ENCODE data around the gene STAU1.

DNA sequence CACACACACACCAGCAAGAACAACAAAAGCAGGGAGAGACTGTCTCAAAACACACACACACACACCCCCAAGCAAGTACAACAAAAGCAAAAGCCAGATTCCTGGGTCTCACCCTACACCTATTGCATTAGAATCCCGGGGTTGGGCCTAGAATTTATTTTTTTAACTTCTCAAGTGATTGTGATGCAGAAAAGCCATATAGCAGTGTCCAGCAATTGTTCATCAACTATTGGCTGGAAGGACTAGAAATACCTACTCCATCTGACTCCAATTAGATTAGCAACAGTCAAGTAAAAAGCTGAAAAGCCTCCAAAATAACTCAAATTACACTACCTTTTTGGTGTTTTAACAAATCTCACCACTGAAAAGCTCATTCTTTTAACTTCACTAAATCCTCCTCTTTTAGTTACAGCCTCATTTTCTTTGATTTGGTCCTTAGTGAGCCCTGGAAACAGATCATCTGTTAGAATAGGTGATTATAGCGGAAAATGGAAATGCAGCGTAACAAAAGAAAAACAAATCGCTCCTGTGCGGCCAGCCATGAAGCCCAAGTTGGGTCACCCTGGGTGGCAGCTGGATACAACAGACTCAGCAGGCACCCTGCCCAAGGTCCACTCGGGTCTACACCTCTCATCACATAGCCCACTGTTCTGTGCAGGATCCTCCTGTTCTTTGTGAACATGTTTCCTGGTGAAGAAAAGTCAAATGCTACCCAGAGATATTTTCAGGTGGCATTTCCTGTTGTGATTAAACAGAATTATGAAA is 38.7 kb downstream of the STAU1 start:
- TF ChIP-seq, protein P1, sequence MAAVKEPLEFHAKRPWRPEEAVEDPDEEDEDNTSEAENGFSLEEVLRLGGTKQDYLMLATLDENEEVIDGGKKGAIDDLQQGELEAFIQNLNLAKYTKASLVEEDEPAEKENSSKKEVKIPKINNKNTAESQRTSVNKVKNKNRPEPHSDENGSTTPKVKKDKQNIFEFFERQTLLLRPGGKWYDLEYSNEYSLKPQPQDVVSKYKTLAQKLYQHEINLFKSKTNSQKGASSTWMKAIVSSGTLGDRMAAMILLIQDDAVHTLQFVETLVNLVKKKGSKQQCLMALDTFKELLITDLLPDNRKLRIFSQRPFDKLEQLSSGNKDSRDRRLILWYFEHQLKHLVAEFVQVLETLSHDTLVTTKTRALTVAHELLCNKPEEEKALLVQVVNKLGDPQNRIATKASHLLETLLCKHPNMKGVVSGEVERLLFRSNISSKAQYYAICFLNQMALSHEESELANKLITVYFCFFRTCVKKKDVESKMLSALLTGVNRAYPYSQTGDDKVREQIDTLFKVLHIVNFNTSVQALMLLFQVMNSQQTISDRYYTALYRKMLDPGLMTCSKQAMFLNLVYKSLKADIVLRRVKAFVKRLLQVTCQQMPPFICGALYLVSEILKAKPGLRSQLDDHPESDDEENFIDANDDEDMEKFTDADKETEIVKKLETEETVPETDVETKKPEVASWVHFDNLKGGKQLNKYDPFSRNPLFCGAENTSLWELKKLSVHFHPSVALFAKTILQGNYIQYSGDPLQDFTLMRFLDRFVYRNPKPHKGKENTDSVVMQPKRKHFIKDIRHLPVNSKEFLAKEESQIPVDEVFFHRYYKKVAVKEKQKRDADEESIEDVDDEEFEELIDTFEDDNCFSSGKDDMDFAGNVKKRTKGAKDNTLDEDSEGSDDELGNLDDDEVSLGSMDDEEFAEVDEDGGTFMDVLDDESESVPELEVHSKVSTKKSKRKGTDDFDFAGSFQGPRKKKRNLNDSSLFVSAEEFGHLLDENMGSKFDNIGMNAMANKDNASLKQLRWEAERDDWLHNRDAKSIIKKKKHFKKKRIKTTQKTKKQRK (IDR thresholded peaks at IDR 0.05; ENCODE audit: low read length) = no peak
- TF ChIP-seq CHD2 (IDR thresholded peaks at IDR 0.05; ENCODE audit: low read depth, low read length) = no peak
- no peak for TF ChIP-seq MYC (CRISPR knock-in tag; IDR thresholded peaks at IDR 0.05; ENCODE audit: borderline replicate concordance)
- TF ChIP-seq, protein P2, sequence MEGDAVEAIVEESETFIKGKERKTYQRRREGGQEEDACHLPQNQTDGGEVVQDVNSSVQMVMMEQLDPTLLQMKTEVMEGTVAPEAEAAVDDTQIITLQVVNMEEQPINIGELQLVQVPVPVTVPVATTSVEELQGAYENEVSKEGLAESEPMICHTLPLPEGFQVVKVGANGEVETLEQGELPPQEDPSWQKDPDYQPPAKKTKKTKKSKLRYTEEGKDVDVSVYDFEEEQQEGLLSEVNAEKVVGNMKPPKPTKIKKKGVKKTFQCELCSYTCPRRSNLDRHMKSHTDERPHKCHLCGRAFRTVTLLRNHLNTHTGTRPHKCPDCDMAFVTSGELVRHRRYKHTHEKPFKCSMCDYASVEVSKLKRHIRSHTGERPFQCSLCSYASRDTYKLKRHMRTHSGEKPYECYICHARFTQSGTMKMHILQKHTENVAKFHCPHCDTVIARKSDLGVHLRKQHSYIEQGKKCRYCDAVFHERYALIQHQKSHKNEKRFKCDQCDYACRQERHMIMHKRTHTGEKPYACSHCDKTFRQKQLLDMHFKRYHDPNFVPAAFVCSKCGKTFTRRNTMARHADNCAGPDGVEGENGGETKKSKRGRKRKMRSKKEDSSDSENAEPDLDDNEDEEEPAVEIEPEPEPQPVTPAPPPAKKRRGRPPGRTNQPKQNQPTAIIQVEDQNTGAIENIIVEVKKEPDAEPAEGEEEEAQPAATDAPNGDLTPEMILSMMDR (CRISPR knock-in tag; IDR thresholded peaks at IDR 0.05) = no peak
- TF ChIP-seq LCORL (IDR thresholded peaks at IDR 0.05) = no peak
- TF ChIP-seq LCORL (CRISPR knock-in tag; IDR thresholded peaks at IDR 0.05) = no peak
- no peak for TF ChIP-seq RBFOX2 (IDR thresholded peaks at IDR 0.05; ENCODE audit: low read depth, low read length)
- no peak for TF ChIP-seq ZNF75D (CRISPR knock-in tag; IDR thresholded peaks at IDR 0.05; ENCODE audit: borderline replicate concordance)
- TF ChIP-seq, protein P3, sequence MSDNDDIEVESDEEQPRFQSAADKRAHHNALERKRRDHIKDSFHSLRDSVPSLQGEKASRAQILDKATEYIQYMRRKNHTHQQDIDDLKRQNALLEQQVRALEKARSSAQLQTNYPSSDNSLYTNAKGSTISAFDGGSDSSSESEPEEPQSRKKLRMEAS (IDR thresholded peaks at IDR 0.05) = no peak
- TF ChIP-seq, protein P4, sequence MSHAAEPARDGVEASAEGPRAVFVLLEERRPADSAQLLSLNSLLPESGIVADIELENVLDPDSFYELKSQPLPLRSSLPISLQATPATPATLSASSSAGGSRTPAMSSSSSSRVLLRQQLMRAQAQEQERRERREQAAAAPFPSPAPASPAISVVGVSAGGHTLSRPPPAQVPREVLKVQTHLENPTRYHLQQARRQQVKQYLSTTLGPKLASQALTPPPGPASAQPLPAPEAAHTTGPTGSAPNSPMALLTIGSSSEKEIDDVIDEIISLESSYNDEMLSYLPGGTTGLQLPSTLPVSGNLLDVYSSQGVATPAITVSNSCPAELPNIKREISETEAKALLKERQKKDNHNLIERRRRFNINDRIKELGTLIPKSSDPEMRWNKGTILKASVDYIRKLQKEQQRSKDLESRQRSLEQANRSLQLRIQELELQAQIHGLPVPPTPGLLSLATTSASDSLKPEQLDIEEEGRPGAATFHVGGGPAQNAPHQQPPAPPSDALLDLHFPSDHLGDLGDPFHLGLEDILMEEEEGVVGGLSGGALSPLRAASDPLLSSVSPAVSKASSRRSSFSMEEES (CRISPR knock-in tag; IDR thresholded peaks at IDR 0.05) = no peak
